ENCODE measurements around the gene TIMM44. TPM values are rescaled to one million over a fixed set of nuclear protein-coding genes. Genes with fewer than 3 reads are reported as not detected.

The TIMM44 gene
- total and polyA plus RNA-seq, 10 of the 15 experiments (the other 5 are each of a cell fraction or from before 2014, with no cell fraction given), result 6.6 to 90.7 (median 57.6) TPM

DNA sequence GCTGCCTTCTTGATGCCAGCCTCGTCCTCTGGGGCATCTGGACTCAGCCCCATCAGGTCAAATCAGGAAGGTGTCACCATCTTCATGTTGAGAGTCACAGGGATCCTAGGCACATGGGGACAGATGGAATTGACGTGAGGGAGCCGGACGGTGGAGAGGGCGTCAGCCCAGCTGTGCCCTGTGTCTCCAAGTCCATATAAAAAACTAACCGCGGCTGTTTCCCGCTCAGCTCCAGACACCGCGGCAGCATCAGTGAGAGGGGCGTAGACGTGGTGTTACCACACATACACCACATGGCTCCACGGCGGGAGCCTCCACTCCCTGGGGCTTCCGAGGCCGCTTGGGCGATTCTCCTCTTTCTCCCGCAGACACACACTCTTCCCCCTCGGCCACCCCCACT is 63.6 kb downstream of the TIMM44 start:
- TF ChIP-seq, protein P1, sequence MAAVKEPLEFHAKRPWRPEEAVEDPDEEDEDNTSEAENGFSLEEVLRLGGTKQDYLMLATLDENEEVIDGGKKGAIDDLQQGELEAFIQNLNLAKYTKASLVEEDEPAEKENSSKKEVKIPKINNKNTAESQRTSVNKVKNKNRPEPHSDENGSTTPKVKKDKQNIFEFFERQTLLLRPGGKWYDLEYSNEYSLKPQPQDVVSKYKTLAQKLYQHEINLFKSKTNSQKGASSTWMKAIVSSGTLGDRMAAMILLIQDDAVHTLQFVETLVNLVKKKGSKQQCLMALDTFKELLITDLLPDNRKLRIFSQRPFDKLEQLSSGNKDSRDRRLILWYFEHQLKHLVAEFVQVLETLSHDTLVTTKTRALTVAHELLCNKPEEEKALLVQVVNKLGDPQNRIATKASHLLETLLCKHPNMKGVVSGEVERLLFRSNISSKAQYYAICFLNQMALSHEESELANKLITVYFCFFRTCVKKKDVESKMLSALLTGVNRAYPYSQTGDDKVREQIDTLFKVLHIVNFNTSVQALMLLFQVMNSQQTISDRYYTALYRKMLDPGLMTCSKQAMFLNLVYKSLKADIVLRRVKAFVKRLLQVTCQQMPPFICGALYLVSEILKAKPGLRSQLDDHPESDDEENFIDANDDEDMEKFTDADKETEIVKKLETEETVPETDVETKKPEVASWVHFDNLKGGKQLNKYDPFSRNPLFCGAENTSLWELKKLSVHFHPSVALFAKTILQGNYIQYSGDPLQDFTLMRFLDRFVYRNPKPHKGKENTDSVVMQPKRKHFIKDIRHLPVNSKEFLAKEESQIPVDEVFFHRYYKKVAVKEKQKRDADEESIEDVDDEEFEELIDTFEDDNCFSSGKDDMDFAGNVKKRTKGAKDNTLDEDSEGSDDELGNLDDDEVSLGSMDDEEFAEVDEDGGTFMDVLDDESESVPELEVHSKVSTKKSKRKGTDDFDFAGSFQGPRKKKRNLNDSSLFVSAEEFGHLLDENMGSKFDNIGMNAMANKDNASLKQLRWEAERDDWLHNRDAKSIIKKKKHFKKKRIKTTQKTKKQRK (IDR thresholded peaks at IDR 0.05; ENCODE audit: low read depth, low read length), result no peak
- TF ChIP-seq, protein P2, sequence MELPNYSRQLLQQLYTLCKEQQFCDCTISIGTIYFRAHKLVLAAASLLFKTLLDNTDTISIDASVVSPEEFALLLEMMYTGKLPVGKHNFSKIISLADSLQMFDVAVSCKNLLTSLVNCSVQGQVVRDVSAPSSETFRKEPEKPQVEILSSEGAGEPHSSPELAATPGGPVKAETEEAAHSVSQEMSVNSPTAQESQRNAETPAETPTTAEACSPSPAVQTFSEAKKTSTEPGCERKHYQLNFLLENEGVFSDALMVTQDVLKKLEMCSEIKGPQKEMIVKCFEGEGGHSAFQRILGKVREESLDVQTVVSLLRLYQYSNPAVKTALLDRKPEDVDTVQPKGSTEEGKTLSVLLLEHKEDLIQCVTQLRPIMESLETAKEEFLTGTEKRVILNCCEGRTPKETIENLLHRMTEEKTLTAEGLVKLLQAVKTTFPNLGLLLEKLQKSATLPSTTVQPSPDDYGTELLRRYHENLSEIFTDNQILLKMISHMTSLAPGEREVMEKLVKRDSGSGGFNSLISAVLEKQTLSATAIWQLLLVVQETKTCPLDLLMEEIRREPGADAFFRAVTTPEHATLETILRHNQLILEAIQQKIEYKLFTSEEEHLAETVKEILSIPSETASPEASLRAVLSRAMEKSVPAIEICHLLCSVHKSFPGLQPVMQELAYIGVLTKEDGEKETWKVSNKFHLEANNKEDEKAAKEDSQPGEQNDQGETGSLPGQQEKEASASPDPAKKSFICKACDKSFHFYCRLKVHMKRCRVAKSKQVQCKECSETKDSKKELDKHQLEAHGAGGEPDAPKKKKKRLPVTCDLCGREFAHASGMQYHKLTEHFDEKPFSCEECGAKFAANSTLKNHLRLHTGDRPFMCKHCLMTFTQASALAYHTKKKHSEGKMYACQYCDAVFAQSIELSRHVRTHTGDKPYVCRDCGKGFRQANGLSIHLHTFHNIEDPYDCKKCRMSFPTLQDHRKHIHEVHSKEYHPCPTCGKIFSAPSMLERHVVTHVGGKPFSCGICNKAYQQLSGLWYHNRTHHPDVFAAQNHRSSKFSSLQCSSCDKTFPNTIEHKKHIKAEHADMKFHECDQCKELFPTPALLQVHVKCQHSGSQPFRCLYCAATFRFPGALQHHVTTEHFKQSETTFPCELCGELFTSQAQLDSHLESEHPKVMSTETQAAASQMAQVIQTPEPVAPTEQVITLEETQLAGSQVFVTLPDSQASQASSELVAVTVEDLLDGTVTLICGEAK (IDR thresholded peaks at IDR 0.05; ENCODE audit: borderline replicate concordance), result no peak
- no peak for TF ChIP-seq SREBF1 (IDR thresholded peaks at IDR 0.05; ENCODE audit: low read length)
- no peak for TF ChIP-seq ZZZ3 (IDR thresholded peaks at IDR 0.05; ENCODE audit: control insufficient read depth, insufficient read length, low read depth)
- Histone ChIP-seq H2AFZ (ENCODE audit: control insufficient read depth, low read depth, low read length) (no peak overlapping the region), H3K79me2 (ENCODE audit: control insufficient read depth, insufficient read depth, low read length) (no peaks in the 10 kb centered on the region), H3K9ac (ENCODE audit: control insufficient read depth, insufficient read depth, low read length) (no peak overlapping the region), H4K20me1 (ENCODE audit: control insufficient read depth, insufficient read depth) (no peaks in the 10 kb centered on the region), H3K4me1 (ENCODE audit: control insufficient read depth, insufficient read depth, low read length) (no peaks in the 10 kb centered on the region), H3K27me3 (replicated peaks in 1 of 2; ENCODE audit: control insufficient read depth in 2 of 2, insufficient read depth in 2 of 2, low read length in 1 of 2) (no peaks in the 10 kb centered on the region), H3K9me3 (replicated peaks; ENCODE audit: control insufficient read depth, insufficient read depth, low read length) (no peaks in the 10 kb centered on the region), H3K36me3 (ENCODE audit: control insufficient read depth in 2 of 2, insufficient read depth in 2 of 2, low read length in 1 of 2) (no peaks in the 10 kb centered on the region), H3K4me3 (no peak overlapping the region), H3K27ac (ENCODE audit: control insufficient read depth, insufficient read depth) (no peak overlapping the region), H3K4me2 (ENCODE audit: control insufficient read depth, insufficient read depth) (no peak overlapping the region)
- ChIA-PET CTCF (interaction anchor here (0.6 to 1.0 kb wide), 2 partner anchors 21 to 28 kb away, joined by 3 read pairs; no protein-coding TSS in a partner anchor), RAD21 (ENCODE audit: unreplicated experiment) (no interaction called here), SMC1A (ENCODE audit: uncharacterized antibody, unreplicated experiment) (no interaction called here), POLR2A (no interaction called here)
- in situ Hi-C loops (cut with MboI) (no loop called here), intact Hi-C loops (cut with micrococcal nuclease; ENCODE audit: unreplicated experiment) (no loop called here)
- FAIRE-seq (no peak), DNase-seq (ENCODE audit: low read depth, low spot score) (no peak), ATAC-seq (no peak)
- WGBS (ENCODE audit: insufficient coverage, insufficient replicate concordance, low lambda C conversion rate, missing lambda C conversion rate), result 70% methylated on average over 19 of the region's 19 CpGs
- BruUV-seq (replicated peaks), result no TSS peak

Data from GM12878 (cell line).